ENCODE results near the gene PLXDC1.

The PLXDC1 gene

DNA sequence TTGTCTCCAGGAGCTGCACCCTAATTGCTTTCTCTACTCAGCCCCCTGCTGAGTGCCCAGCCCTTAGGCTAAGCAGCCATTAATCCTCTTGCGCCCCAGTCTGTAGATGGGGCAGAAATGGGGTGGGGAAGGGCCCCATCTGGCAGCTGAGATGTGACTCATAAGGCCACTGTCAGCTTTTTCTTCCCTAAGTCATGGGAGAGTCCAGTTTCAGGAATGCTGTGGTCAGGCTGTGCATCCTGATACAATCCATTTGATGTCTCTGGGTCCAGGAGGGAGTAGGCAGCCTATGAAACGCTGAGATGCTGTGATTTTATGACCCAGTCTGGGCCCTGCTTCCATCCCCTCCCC lies 12.3 kb downstream of the PLXDC1 start:
- peak; percentile 94 for ATAC-seq
- TF ChIP-seq ZC3H10 (CRISPR knock-in tag; IDR thresholded peaks at IDR 0.05) (no peak), GLIS3 (CRISPR knock-in tag; IDR thresholded peaks at IDR 0.05) (no peak), ZNF70 (CRISPR knock-in tag; IDR thresholded peaks at IDR 0.05) (no peak), PPARA (CRISPR knock-in tag; IDR thresholded peaks at IDR 0.05; ENCODE audit: borderline replicate concordance) (no peak)

DNA sequence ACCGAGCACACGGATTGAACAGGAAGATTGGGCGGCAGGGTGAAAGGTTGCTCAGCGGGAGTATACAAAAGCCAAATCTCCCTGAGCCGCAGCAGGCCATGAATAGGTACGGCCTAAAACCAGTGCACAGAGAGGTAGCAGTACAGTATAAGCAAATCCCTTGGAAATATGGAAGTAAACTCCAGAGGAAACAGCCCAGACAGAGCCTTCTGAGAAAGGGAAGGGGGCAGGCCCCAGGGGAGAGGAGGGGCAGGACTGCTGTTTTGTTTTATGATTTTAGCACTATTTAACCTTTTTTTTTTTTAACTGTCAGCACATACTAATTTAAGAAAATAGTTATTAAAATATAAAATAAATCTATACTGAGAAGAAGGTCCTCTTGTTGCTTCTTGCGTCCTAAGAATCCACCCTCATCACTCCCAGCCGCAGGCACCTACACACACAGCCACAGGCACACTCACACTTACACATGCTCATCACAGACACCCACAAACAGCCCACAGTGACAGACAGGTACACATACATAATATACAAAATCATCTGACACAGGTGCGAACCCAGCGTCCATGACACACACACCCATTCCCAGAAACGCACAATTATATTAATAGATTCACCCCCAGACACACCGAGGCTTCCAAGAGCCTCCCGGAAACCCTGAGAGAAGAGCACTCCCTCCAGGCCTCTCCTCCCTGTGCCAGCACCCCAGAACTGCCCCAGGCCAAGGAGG lies 12.8 kb downstream of the PLXDC1 start:
- TF ChIP-seq ZC3H10 (CRISPR knock-in tag; IDR thresholded peaks at IDR 0.05) (no peak), ZNF70 (CRISPR knock-in tag; IDR thresholded peaks at IDR 0.05) (no peak), PPARA (CRISPR knock-in tag; IDR thresholded peaks at IDR 0.05; ENCODE audit: borderline replicate concordance) (no peak)
- peak; percentile 17; the same call in 2 of the 3 replicates for ATAC-seq

DNA sequence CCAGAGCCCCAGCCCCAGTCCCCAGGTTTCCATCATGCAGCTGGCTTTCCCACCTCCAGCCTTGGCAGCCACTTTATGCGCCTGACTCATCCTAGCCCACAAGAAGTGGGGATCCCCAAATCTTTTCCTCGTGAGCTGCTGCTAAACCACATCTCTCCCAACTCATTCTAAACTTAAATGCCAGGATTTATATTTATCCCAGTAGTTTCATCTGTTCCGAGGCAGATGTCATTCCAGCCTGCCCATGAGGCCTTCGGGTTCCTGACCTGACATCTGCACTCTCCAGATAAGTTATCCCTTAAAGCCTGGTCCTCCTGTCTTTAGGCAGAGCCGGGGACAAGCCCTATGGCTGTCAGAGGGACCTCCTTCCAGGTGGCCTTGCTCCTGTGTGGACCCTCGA lies 16.6 kb downstream of the PLXDC1 start:
- no peak for TF ChIP-seq ESRRG (CRISPR knock-in tag; IDR thresholded peaks at IDR 0.05)
- no peak for TF ChIP-seq OSR1 (CRISPR knock-in tag; IDR thresholded peaks at IDR 0.05)
- TF ChIP-seq TCF4 (CRISPR knock-in tag; IDR thresholded peaks at IDR 0.05; ENCODE audit: borderline replicate concordance), result no peak

DNA sequence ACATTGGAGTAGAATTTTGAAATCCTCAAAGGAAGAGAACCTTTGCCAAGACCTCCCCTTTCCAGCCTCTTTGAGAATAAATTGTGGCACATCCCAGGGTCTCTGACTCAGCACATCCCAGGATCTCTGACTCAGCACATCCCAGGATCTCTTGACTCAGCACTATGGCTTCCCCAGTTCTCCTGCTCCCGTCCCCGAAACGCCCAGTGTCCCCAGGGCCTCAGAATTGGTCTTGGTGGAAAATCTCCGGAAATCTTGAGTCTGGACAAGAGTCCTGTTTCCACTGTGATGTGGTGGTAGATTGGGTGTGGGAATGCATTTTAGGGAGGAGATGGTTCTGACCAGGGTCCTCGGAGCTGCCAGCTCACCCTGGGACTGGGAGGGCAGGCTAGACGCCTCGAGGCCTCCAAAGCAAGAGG lies 19.2 kb downstream of the PLXDC1 start:
- peak; percentile 54; the same call in 2 of the 3 replicates for ATAC-seq
- TF ChIP-seq ZNF70 (CRISPR knock-in tag; IDR thresholded peaks at IDR 0.05) (no peak), ZNF8 (CRISPR knock-in tag; IDR thresholded peaks at IDR 0.05) (no peak), ZNF565 (CRISPR knock-in tag; conservative IDR thresholded peaks at IDR 0.05; ENCODE audit: low read depth) (no peak), ZFP3 (CRISPR knock-in tag; IDR thresholded peaks at IDR 0.05) (no peak), OSR1 (CRISPR knock-in tag; IDR thresholded peaks at IDR 0.05) (no peak), TOX (CRISPR knock-in tag; IDR thresholded peaks at IDR 0.05; ENCODE audit: borderline replicate concordance) (no peak), ISL1 (CRISPR knock-in tag; IDR thresholded peaks at IDR 0.05) (no peak)
- TF ChIP-seq, protein P1, sequence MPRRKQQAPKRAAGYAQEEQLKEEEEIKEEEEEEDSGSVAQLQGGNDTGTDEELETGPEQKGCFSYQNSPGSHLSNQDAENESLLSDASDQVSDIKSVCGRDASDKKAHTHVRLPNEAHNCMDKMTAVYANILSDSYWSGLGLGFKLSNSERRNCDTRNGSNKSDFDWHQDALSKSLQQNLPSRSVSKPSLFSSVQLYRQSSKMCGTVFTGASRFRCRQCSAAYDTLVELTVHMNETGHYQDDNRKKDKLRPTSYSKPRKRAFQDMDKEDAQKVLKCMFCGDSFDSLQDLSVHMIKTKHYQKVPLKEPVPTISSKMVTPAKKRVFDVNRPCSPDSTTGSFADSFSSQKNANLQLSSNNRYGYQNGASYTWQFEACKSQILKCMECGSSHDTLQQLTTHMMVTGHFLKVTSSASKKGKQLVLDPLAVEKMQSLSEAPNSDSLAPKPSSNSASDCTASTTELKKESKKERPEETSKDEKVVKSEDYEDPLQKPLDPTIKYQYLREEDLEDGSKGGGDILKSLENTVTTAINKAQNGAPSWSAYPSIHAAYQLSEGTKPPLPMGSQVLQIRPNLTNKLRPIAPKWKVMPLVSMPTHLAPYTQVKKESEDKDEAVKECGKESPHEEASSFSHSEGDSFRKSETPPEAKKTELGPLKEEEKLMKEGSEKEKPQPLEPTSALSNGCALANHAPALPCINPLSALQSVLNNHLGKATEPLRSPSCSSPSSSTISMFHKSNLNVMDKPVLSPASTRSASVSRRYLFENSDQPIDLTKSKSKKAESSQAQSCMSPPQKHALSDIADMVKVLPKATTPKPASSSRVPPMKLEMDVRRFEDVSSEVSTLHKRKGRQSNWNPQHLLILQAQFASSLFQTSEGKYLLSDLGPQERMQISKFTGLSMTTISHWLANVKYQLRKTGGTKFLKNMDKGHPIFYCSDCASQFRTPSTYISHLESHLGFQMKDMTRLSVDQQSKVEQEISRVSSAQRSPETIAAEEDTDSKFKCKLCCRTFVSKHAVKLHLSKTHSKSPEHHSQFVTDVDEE (CRISPR knock-in tag; IDR thresholded peaks at IDR 0.05), result no peak

More for the DNA sequence above, 16.6 kb downstream of the PLXDC1 start:
- no peak for ATAC-seq

DNA sequence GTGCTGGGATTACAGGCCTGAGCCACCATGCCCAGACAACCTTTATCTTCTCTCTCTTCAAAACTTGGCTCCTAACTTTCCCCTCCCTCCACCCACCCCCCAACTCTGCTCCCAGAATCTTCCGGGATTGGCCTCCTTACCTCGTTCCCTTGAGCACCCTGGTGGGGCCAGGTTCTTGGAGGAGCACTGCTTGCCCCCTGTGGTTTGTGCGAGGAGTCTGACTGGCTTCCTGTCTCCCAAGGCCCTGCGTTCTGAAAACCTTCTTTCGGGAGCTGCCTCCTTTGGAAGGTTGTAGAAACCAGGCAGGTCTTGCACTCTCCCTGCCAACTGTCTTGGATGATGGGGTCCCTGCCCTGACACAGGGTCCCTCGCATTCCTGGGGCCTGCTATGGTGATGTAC lies 19.8 kb downstream of the PLXDC1 start:
- ATAC-seq, result no peak
- TF ChIP-seq, protein P2, sequence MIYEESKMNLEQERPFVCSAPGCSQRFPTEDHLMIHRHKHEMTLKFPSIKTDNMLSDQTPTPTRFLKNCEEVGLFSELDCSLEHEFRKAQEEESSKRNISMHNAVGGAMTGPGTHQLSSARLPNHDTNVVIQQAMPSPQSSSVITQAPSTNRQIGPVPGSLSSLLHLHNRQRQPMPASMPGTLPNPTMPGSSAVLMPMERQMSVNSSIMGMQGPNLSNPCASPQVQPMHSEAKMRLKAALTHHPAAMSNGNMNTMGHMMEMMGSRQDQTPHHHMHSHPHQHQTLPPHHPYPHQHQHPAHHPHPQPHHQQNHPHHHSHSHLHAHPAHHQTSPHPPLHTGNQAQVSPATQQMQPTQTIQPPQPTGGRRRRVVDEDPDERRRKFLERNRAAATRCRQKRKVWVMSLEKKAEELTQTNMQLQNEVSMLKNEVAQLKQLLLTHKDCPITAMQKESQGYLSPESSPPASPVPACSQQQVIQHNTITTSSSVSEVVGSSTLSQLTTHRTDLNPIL (CRISPR knock-in tag; IDR thresholded peaks at IDR 0.05; ENCODE audit: low read depth), result no peak
- TF ChIP-seq ZFP30 (CRISPR knock-in tag; IDR thresholded peaks at IDR 0.05) (no peak), ESRRG (CRISPR knock-in tag; IDR thresholded peaks at IDR 0.05) (no peak), ZC3H10 (CRISPR knock-in tag; IDR thresholded peaks at IDR 0.05) (no peak)

DNA sequence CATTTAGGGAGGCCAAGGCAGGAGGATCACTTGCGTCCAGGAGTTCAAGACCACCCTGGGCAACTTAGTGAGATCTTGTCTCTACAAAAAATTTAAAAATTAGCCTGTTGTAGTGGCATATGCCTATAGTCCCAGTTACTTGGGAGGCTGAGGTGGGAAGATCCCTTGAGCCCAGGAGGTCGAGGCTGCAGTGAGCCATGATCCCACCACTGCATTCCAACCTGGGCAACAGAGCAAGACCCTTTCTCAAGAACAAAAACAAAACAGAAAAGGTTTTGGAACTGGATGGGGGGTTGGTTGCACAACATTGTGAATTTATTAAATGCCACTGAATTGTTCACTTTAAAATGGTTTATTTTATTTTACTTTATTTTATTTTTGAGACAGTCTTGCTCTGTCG lies 21.2 kb downstream of the PLXDC1 start:
- no peak for ATAC-seq
- TF ChIP-seq, protein P3, sequence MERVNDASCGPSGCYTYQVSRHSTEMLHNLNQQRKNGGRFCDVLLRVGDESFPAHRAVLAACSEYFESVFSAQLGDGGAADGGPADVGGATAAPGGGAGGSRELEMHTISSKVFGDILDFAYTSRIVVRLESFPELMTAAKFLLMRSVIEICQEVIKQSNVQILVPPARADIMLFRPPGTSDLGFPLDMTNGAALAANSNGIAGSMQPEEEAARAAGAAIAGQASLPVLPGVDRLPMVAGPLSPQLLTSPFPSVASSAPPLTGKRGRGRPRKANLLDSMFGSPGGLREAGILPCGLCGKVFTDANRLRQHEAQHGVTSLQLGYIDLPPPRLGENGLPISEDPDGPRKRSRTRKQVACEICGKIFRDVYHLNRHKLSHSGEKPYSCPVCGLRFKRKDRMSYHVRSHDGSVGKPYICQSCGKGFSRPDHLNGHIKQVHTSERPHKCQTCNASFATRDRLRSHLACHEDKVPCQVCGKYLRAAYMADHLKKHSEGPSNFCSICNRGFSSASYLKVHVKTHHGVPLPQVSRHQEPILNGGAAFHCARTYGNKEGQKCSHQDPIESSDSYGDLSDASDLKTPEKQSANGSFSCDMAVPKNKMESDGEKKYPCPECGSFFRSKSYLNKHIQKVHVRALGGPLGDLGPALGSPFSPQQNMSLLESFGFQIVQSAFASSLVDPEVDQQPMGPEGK (CRISPR knock-in tag; IDR thresholded peaks at IDR 0.05; ENCODE audit: borderline replicate concordance), result no peak
- TF ChIP-seq ZFP30 (CRISPR knock-in tag; IDR thresholded peaks at IDR 0.05) (no peak), GLIS3 (CRISPR knock-in tag; IDR thresholded peaks at IDR 0.05) (no peak), TOX (CRISPR knock-in tag; IDR thresholded peaks at IDR 0.05; ENCODE audit: borderline replicate concordance) (no peak), BACH2 (CRISPR knock-in tag; IDR thresholded peaks at IDR 0.05; ENCODE audit: borderline replicate concordance) (no peak), CSDC2 (CRISPR knock-in tag; IDR thresholded peaks at IDR 0.05) (no peak), ARNTL (CRISPR knock-in tag; IDR thresholded peaks at IDR 0.05; ENCODE audit: borderline replicate concordance, low read depth) (no peak), ZNF8 (CRISPR knock-in tag; IDR thresholded peaks at IDR 0.05) (no peak), PPARA (CRISPR knock-in tag; IDR thresholded peaks at IDR 0.05; ENCODE audit: borderline replicate concordance) (no peak), ESRRG (CRISPR knock-in tag; IDR thresholded peaks at IDR 0.05) (no peak), ZNF70 (CRISPR knock-in tag; IDR thresholded peaks at IDR 0.05) (no peak), ZC3H10 (CRISPR knock-in tag; IDR thresholded peaks at IDR 0.05) (no peak), ZNF565 (CRISPR knock-in tag; conservative IDR thresholded peaks at IDR 0.05; ENCODE audit: low read depth) (no peak)
- TF ChIP-seq, protein P4, sequence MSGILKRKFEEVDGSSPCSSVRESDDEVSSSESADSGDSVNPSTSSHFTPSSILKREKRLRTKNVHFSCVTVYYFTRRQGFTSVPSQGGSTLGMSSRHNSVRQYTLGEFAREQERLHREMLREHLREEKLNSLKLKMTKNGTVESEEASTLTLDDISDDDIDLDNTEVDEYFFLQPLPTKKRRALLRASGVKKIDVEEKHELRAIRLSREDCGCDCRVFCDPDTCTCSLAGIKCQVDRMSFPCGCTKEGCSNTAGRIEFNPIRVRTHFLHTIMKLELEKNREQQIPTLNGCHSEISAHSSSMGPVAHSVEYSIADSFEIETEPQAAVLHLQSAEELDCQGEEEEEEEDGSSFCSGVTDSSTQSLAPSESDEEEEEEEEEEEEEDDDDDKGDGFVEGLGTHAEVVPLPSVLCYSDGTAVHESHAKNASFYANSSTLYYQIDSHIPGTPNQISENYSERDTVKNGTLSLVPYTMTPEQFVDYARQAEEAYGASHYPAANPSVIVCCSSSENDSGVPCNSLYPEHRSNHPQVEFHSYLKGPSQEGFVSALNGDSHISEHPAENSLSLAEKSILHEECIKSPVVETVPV (CRISPR knock-in tag; IDR thresholded peaks at IDR 0.05), result no peak
- TF ChIP-seq, protein P1 (CRISPR knock-in tag; IDR thresholded peaks at IDR 0.05), result no peak

All from SK-N-SH treated with all-trans-retinoic acid at 6 μM for 48 hours (cell line).